Glutamatergic neuron (in vitro differentiated cells): ENCODE data around the gene FAU. TPM values are rescaled to one million over a fixed set of nuclear protein-coding genes. Genes with fewer than 3 reads are reported as not detected.

ENCODE experiments used
- DNase-seq: peaks from one replicate; pipeline ENCODE4 v3.0.0; 2022
- H3K27ac Mint-ChIP-seq: one replicate; pipeline ENCODE4 v1.8.0; 2020; ENCODE audit warnings: mild to moderate bottlenecking, mixed read lengths, inconsistent platforms; ENCODE audit not compliant: unreplicated experiment
- H3K27me3 Mint-ChIP-seq: one replicate; pipeline ENCODE4 v1.8.0; 2020; ENCODE audit warnings: mild to moderate bottlenecking, moderate library complexity, mixed read lengths, inconsistent platforms; ENCODE audit not compliant: unreplicated experiment
- H3K36me3 Mint-ChIP-seq: one replicate; pipeline ENCODE4 v1.8.0; 2020; ENCODE audit warnings: mild to moderate bottlenecking, mixed read lengths, inconsistent platforms; ENCODE audit not compliant: unreplicated experiment
- H3K4me1 Mint-ChIP-seq: one replicate; pipeline ENCODE4 v1.8.0; 2020; ENCODE audit warnings: mild to moderate bottlenecking, low read depth, mixed read lengths, inconsistent platforms; ENCODE audit not compliant: unreplicated experiment
- H3K4me3 Mint-ChIP-seq: one replicate; pipeline ENCODE4 v1.8.0; 2020; ENCODE audit warnings: mild to moderate bottlenecking, mixed read lengths, inconsistent platforms; ENCODE audit not compliant: unreplicated experiment
- H3K9me3 Mint-ChIP-seq: one replicate; pipeline ENCODE4 v1.8.0; 2020; ENCODE audit warnings: mild to moderate bottlenecking, moderate library complexity, mixed read lengths, inconsistent platforms; ENCODE audit not compliant: unreplicated experiment
- CTCF ChIP-seq: fragments of 200-600 bp; sonication (generic); IDR thresholded peaks from one replicate; pipeline ENCODE4 v1.5.0; 2021; ENCODE audit not compliant: partially characterized antibody, unreplicated experiment
- long read RNA-seq: library from polyadenylated mRNA; unstranded; transcript quantifications from one replicate; pipeline ENCODE4 v2.0.0, GENCODE V29; 2020; ENCODE audit not compliant: unreplicated experiment
- total RNA-seq: library from RNA; stranded (reverse); fragmentation: NEBNext Ultra II Directional; extraction: Animal tissue kit (Norgen Biotek cat#: 25700); gene quantifications from one replicate; pipeline ENCODE4 v1.2.1, GENCODE V29; 2021; ENCODE audit not compliant: unreplicated experiment

FAU gene
- total RNA-seq: 560 TPM
- long read RNA-seq, transcript FAU-209 (4 exons, 697 nt): minor isoform, 25 of 770 reads
- long read RNA-seq, transcript FAU-207 (5 exons, 847 nt): major isoform, 735 of 770 reads
- long read RNA-seq, partial matches to known transcripts: 1 of 770 reads
- long read RNA-seq, other reads (novel, unspliced or antisense): 6 of 770 reads

GRCh38 chr11:65121865-65122696 lies at the start of gene FAU, which contains the start of gene MRPL49:
Gene FAU, minus strand, starts transcription at chr11:65122134. Its CDS starts 321 bp downstream, at chr11:65121813.
Gene MRPL49, plus strand, starts transcription at chr11:65122321. Its CDS starts 26 bp downstream, at chr11:65122347.
- peak; percentile 99 for DNase-seq
- Mint-ChIP-seq H3K4me1 (peaks cover 8% of the 10 kb centered on the region), H3K4me3 (peak within 1 kb of the TSS; percentile 99), H3K27ac (peak within 1 kb of the TSS; percentile 98), H3K36me3 (no peaks in the 10 kb centered on the region), H3K9me3 (peaks cover 15% of the 10 kb centered on the region), H3K27me3 (peaks cover 24% of the 10 kb centered on the region)
- TF ChIP-seq CTCF: no peak

GRCh38 chr11:65170058-65170534 lies 48.2 kb upstream of the FAU start, which contains the start of gene SPDYC:
Gene SPDYC, plus strand, starts transcription at chr11:65170233. Its CDS starts 1,125 bp downstream, at chr11:65171358.
- H3K4me3 Mint-ChIP-seq: no peak within 1 kb of the TSS
- DNase-seq: no peak
- H3K27me3 Mint-ChIP-seq: peaks cover 7% of the 10 kb centered on the region
- H3K27ac Mint-ChIP-seq: peak within 1 kb of the TSS; percentile 49
- H3K4me1 Mint-ChIP-seq: peaks cover 10% of the 10 kb centered on the region
- no peak for TF ChIP-seq CTCF
- peaks cover 5% of the 10 kb centered on the region for H3K9me3 Mint-ChIP-seq
- H3K36me3 Mint-ChIP-seq: no peaks in the 10 kb centered on the region

- H3K4me3 Mint-ChIP-seq: no peak overlapping the region
- peaks cover 4% of the 10 kb centered on the region for H3K4me1 Mint-ChIP-seq
- DNase-seq: no peak
- no peak for TF ChIP-seq CTCF
- H3K36me3 Mint-ChIP-seq: no peaks in the 10 kb centered on the region
- peaks cover 7% of the 10 kb centered on the region for H3K27me3 Mint-ChIP-seq
- peak overlapping the region; percentile 49 for H3K27ac Mint-ChIP-seq
- H3K9me3 Mint-ChIP-seq: peaks cover 2% of the 10 kb centered on the region
Measured at GRCh38 chr11:65169164-65169641, 47.3 kb upstream of the FAU start.

GRCh38 chr11:65167656-65168055 lies 45.7 kb upstream of the FAU start:
- Mint-ChIP-seq H3K36me3 (no peaks in the 10 kb centered on the region), H3K27ac (no peak overlapping the region), H3K9me3 (peaks cover 2% of the 10 kb centered on the region), H3K4me1 (peaks cover 4% of the 10 kb centered on the region), H3K27me3 (peaks cover 3% of the 10 kb centered on the region), H3K4me3 (no peak overlapping the region)
- DNase-seq: no peak
- no peak for TF ChIP-seq CTCF
